Activated CD4-positive, alpha-beta T cell treated with anti-CD3 and anti-CD28 coated beads, Interleukin-2, amount 50 U/mL, for 4 hours (primary cell): Measurements from ENCODE around the gene MGST3.
"Not testable (repeated sequence)": the region's sequence is repeated elsewhere in the genome, so short reads cannot be mapped to it uniquely, and the experiment has no call there.

Source experiments
- DNase-seq, 2 experiments: peaks; one replicate each; pipeline ENCODE4 v3.0.0-alpha.2; 2020

Gene MGST3

DNA sequence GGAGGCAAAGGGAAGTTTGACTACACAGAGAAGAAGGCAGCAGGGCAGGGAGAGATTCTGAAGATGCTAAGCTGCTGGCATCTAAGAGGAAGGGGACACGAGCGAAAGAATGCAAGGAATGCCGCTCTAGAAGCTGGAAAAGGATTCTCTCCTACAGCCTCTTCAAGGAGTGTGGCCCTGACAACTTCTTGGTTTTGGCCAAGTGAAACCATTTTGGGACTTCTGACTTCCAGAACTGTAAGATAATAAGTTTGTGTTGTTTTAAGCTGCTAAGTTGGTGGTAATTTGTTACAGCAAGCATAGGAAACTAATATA, 28.5 kb downstream of the MGST3 start:
- no peak for DNase-seq

DNA sequence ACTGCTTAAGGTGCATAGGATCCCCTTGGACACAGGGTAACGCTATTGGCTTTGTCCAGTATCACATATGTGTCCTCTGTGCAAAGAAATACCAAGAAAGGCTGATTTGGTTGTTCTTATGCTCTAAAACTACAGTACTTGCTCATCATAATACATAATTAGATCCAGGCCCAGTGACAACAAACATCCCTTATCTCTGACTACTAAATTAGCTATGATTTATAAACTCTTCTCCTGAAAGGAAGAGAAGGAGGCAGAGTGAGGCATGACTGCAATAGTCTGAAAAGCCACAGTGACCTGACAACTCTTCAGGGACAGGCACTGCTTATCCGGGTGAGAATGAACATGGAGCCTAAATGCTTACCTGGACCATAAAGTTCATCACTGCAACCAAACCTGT, 30.7 kb downstream of the MGST3 start:
- DNase-seq = no peak

DNA sequence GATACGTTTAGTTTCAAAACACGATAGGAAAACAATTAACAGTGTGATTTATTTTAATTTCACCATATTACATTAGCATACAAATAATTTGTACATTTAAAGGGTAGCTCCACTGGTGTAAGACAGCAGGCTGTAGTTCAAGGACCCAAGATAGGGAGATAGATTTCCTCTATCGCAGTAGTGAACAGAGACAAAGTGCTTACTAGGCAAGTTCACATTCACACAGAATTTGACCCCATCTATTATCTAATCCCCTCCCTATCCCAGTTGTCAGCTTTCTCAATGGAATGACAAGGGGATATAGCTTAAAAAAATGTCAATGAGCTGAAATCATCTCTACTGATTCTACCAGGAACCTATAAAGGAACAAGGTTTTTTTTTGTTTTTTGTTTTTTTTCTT, 31.2 kb downstream of the MGST3 start:
- DNase-seq = no peak

DNA sequence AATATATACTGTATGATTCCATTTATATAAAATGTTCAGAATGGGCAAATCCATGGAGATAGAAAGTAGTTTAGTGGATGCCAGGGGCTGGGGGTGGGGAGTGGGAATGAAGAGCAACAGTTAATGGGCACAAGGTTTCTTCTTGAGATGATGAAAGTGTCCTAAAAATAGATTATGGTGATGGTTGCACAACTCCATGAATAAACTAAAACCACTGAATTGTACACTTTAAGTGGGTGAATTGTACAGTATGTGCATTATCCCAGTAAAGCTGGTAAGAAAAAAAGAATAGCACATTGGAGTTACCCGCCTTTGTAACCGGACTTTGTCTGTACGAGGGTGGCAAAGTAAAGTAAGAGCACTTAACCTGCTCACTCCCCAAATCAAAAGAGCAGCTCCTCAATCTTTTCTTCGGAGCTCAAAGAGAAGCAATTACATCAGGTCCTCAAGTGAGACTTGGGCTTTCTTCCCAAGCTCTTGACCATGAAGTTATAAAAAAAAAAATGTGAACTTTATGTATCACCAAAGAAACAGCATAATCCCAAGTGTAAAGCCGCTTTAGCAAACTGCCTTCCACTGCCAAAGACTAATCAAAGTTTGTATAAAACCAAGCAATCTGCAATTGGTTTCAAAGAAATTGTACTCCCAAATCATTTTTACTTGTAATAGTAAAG, 35.3 kb downstream of the MGST3 start:
- DNase-seq = no peak

DNA sequence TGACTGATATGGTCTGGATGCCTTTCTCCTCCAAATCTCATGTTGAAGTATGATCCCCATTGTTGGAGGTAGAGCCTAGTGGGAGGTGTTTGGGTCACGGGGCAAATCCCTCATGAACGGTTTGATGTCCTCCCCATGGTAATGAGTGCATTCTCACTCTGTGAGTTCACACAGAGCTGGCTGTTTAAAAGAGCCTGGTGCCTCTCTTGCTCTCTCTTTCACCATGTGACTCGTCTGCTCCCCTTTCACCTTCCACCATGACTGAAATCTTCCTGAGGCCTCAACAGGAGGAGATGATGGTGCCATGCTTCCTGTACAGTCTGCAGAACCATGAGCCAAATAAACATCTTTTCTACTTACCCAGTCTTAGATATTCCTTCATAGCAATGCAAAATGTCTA, 37.1 kb downstream of the MGST3 start:
- no peak for DNase-seq

DNA sequence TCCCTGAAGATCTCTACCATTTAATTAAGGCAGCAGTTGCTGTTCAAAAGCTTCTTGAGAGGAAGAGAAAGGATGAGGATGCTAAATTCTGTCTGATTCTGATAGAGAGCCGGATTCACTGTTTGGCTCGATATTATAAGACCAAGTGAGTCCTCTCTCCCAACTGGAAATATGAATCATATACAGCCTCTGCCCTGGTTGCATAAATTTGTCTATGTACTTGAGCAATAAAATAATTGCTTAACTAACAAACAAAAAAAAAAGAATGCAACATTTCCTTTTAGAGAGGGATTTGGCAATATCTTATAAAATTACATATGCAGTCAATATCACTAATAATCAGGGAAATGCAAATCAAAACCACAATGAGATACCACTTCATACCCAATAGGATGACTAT, 40.5 kb downstream of the MGST3 start:
- DNase-seq = no peak

DNA sequence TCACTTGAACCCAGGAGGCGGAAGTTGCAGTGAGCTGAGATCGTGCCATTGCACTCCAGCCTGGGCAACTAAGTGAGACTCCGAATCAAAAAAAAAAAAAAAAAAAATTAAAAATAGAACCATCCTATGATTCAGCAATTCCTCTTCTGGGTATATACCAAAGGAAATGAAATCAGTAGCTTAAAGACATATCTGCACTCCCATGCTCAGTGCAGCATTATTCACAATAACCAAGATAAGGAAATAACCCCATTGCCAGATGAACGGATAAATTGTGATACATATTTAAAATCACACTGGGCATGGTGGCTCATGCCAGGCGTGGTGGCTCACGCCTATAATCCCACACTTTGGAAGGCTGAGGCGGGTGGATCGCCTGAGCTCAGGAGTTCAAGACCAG, 43.6 kb downstream of the MGST3 start:
- DNase-seq = no peak

DNA sequence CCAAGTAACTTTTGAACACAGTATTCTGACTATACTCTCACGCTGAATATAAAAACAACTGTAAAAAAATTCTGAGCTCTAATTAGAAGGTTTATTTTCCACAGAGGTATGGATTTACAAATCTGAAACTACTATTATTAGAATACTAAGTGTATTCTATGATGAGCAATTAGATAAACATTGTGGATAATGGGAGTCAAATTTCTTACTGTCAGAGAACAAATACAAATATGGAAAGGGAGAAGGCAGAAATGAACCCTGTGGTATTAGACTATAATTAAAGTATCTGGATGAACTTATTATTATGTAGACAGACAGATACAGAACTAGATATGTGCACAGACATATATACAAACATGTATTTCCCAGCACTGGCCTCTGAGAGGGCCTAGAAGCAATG, 44.8 kb downstream of the MGST3 start:
- DNase-seq = no peak

DNA sequence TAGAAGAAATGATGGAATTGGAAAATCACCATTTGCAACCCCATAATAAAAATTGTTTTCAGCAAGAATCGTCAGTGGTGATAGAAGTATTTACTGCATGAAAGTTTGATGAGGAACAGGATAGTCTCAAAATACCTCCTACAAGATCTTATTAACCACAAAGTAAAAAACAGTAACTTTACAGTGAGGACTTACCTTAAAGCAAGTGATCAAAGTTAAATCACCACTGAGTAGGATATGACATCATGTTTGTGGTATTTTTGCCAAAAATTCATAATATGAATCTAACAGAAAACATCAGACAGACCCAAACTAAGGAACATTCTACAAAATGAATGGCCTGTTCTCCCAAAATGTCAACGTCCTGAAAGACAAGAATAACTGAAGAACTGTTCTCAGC, 47.5 kb downstream of the MGST3 start:
- no peak for DNase-seq

DNA sequence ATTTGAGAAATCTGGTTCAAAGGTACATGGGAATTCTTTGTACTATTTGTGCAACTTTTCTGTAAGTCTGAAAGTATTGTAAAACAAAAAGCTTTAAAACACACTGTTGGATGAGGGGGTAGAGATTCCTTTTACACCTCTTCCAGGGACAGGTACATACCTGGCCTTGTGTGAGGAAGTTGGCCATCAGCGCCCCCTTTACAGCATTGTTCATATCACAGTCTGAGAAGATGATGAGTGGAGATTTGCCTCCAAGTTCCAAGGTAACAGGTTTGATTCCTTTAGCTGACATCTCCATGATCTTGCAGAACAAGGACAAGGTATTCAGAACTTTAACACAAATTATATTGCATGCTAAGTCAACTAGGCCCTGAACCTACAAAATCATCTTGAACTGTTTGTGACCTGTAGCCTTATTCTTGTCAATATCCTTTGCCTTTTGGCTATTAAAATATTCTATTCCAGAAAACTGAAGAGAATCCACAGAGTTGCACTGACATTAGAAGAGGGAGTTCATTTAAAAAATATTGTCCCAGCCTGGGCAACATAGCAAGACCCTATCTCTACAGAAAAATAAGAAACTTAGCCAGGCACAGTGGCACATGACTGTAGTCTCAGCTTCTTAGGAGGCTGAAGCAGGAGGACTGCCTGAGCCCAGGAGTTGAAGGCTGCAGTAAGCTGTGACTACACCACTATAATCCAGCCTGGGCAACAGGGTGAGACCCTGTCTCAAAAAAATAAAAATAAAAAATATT, 48.4 kb downstream of the MGST3 start:
- no peak for DNase-seq

DNA sequence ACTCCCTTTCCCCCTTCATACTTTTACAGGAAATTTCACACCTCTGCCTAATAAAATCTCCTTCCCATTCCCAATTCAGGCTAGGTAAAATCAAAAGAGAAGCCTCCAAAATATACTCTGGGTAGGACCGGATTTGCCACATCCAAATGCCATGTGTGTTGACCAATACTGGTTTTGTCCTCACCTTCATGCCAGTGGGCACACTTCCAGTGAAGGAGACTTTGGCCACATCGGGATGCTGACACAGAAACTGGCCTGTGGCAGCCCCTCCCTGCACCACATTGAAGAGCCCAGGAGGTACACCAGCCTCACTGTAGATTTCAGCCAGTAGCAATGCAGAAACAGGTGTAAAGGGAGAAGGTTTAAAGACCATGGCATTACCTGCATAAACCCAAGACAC, 49.3 kb downstream of the MGST3 start:
- no peak for DNase-seq

DNA sequence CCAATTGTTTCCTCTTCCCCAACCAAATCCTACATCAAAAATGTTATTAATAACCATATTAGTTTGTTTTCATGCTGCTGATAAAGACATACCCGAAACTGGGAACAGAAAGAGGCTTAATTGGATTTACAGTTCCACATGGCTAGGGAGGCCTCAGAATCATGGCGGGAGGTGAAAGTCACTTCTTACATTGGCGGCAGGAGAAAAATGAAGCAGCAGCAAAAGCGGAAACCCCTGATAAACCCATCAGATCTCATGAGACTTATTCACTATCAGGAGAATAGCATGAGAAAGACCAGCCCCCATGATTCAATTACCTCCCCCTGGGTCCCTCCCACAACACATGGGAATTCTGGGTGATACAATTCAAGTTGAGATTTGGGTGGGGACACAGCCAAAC, 49.7 kb downstream of the MGST3 start:
- DNase-seq = not testable (repeated sequence)

DNA sequence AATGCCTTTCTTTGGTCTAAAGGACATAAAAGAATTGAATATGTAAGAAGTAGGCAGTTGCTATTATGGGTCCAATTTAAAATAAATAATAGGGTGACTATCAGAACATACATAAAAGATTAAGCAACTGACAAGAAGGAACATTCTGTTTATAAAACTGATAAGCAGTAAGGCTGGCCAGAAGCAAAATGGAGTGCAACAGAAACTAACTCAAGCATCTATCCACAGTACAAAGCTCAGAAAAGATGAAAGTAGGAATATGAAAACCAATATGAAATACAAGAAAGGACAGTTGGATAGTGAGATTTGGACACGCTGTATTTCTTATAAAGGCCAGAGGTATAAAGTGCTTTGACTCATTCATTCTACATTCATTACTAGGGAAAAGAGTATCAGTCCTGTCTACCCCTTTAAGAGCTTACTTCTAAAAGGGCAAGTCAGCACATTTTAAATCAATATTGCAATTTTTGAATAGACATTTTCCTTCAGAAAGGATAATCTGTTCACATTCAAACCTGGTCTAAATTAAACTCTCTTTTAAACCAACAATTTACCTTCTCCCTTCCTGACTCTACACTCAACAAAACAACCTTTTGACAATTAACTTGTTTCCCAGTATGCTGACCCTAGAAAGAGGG, 52.9 kb downstream of the MGST3 start:
- DNase-seq = no peak

DNA sequence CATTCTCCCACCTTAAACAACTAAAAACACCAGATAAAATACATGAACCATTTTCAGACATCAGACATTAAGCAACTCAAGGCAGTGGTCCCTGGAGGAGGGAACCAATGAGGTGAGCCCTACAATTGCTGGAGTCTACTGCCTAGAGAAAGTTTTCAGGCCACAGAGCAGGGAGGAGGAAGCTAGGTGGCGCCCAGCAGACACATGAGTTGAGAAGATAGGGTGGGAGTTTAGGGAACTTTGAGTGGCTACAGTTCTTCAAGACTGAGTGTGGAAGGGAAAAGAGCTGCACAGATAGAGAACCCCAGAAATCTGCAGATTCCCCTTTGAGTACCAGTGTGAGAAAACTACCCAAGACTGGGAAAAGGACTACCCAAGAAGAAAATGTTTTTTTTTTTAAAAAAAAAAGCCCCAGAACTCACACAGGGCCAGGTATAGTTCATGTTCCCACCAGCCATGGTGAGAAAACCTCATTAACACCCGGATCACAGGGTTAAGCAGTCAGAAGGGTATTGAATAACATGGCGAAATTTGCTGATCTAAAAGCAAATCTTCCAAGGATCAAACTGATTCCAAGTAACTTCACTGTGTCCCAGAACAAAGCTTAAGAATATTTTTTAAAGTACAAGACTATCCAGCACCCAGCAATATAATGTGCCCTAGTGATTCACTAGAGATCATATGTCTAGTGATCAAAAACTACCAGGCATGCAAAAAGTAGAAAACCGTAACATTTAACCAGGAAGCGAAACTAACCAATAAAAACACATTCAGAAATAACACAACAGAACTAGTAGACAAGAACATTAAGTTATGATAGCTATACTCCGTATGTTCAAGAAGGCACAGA, 55.3 kb downstream of the MGST3 start:
- no peak for DNase-seq

DNA sequence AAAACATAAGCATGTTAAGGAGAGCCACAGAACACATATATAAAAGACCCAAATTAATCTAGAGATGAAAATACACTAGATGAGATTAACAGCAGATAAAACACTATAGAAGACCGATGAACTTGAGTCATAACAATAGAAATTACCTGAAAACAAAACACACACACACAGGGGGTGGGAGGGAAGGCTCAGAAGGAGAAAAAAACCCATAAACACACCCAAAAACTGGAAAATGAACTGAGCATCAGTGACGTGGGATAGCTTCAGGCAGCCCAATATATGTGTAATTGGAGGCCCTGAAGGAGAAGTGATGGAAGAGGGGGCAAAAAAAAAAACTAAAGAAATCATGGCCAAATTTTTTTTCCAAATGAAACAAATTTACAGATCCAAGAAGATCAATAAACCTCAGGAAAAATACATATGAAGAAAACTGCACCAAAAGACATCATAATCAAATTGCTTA, 56.0 kb downstream of the MGST3 start:
- DNase-seq = no peak

DNA sequence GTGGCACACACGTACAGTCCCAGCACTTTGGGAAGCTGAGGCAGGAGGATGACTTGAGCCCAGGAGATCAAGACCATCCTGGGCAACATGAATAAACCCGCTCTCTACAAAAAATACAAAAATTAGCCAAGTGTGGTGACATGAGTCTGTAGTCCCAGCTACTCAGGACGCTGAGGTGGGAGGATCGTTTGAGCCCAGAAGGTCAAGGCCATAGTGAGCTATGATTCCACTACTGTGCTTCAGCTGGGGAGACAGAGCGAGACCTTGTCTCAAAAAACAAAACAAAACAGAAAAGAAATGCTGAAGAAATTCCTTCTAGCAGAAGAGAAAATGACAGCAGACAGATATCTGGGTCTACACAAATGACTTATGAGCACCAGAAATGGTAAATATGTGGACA, 57.0 kb downstream of the MGST3 start:
- DNase-seq = no peak

DNA sequence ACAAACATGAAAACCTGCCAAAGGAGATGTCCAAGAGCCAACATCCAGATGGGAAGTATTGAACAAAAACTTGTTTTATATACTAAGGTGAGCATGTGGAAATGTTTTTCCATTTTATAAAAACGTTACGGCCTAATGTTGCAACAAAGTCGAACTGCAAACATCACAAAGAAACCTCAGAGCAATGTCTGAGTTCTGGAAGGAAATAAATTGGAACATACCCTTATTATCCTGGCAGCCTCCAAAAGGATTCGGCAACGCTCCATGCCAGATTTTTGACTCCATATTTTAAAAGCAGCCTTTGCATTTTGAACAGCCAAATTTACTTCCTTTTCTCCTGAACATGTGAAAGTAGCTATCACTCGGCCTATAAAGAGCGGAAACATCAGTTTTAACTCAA, 64.0 kb downstream of the MGST3 start:
- no peak for DNase-seq

DNA sequence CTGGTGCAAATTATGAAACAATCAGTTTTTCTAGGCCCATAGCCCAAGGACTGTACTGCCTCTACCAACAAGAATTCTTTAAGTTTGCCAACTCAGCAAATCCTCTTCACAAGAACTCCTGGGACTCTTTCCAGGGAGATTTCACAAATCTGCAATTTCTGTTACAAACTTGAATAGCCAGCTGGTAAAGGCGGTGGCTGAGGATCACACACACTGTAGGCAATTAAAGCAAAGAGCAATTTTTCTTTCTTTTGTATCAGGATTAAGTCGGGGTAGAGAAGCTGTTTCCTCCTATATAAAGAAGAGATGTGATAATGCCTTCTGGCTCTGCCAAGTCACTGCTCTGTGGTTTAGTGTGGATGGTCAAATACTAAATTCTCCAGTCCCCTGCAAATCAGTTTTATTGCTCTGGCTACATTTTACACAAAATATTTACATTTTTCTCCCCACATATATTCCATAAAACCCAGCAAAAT, 65.6 kb downstream of the MGST3 start:
- no peak for DNase-seq

DNA sequence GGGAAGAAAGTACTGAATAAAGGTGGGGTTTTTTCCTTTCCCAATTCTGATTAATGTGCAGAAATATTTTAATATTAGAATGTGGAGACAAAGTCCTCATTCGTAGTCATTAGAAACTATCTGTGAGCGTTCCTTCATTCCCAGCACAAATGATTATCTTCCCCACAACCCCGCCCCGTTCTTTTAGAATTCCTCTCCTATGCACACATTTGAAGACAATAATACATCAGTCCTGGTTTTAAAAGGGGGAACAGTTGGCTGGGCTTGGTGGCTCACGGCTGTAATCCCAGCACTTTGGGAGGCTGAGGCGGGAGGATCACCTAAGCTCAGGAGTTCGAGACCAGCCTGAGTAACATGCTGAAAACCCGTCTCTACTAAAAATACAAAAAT, 66.5 kb downstream of the MGST3 start:
- no peak for DNase-seq

DNA sequence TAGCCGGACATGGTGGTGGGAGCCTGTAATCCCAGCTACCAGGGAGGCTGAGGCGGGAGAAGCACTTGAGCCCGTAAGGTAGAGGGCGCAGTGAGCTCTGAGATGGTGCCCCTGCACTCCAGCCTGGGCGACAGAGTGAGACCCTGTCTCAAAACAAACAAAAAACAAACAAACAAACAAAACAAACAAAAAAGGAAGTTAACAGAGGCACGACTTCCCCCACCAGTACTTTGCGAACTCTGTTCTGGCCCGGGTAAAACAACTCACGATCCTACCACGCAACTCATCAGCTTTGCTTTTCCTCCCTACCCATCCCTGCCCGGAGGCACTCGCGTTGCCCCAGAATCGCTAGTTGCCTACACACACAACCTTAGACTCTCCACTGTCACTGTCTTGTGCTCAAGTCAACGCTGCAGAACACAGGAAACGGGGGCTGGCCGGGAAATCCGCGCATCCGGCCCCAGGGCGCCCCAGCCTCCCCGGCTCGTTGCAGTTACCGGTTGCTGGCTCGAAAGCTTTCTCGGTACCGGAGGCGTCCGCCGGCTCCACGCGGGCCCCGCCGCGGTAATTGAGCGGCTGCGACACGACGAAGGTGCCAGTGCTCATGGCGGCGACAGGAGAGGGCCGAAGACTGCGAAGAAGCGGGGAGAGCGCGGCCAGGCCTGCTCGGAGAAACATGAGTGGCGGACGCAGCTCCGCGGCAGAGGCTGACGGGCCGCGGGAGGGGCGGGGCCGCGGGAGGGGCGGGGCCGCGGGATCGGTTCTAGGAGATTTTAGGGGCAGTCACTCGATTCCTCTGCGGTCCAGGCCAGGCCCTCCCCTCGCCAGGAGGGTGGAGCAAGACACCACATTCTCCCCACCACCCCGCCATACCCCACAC, 67.1 kb downstream of the MGST3 start, which contains the start of gene ALDH9A1:
Gene ALDH9A1 (minus strand): TSS at position 682 of the 880 bp plus-strand sequence. CDS start 4 bp downstream, at position 678.
- peak; percentile 80 to 81 for DNase-seq

DNA sequence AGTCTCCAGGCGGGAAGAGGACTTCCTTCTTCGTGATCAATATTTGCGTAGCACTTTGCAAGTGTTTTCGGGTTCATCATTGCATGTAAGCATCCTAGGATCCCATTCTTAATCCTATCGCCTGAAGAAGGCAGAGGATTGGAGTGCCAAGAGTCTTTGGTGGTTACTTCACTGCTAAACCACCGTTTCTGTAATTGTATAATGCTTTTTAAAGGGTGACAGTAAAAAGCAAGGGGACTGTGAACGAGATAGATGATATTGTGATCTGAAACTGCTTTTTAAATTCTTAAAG, 67.7 kb downstream of the MGST3 start:
- DNase-seq = no peak

DNA sequence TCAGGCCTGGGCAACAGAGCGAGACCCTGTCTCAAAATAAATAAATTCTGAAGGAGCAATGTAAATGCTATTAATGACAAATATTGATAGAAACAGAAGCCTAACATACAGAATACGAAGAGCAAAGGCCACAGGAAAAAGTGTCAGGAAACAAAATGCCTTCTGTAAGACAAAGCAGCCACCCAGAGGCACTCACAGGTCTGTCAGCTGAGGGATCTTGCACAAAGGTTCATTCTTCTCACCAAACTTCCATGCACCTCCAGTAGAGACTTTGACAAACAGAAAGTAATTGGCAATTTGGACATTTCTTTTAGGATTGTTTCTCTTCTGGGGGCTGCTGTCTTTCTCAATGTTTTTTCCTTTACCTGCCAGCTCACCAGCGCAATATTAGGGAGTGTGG, 68.5 kb downstream of the MGST3 start:
- DNase-seq = no peak
